Loucy (cell line): ENCODE results near the gene HABP2.

Source experiments
- CTCF ChIP-seq: fragments of 200-600 bp; sonication (generic); conservative IDR thresholded peaks from 2 replicates; pipeline ENCODE4 v1.5.1; 2014; ENCODE audit warnings: mild to moderate bottlenecking, antibody characterized with exemption, low read length
- EZH2phosphoT487 ChIP-seq: fragments of 200-600 bp; IDR thresholded peaks from 2 replicates; pipeline ENCODE4 v1.6.1; 2018; ENCODE audit warnings: antibody characterized with exemption, mild to moderate bottlenecking, moderate library complexity, borderline replicate concordance

GRCh38 chr10:113517165-113517900 is 35.5 kb upstream of the HABP2 start:
- TF ChIP-seq CTCF = no peak
- TF ChIP-seq EZH2phosphoT487 = no peak
